Kidney capillary endothelial cell (primary cell): ENCODE measurements around the gene MAD2L1BP.
A peak's percentile ranks its signal among the peaks of the same experiment; 100 is the strongest.

Source experiments
- DNase-seq: peaks from one replicate; pipeline ENCODE4 v3.0.0-alpha.2; 2018; ENCODE audit warnings: low spot score

MAD2L1BP gene

GRCh38 chr6:43683708-43684455 lies 48.2 kb downstream of the MAD2L1BP start:
- no peak for DNase-seq

- no peak for DNase-seq
Measured at GRCh38 chr6:43687079-43687436, 51.4 kb downstream of the MAD2L1BP start.

- peak; percentile 68 for DNase-seq
Measured at GRCh38 chr6:43687437-43688347, 52.1 kb downstream of the MAD2L1BP start, which contains the start of gene MRPS18A. Gene MRPS18A, minus strand, starts transcription at chr6:43687791. Its CDS starts 12 bp downstream, at chr6:43687779.

- DNase-seq = no peak
Measured at GRCh38 chr6:43689421-43689820, 53.8 kb downstream of the MAD2L1BP start.
